Stomach (tissue), 4 donors: ENCODE results near the gene ZNF8.

ENCODE experiments used
- CTCF ChIP-seq, 7 experiments: fragments of 450-650 bp in 4 of 7; fragments of 200-600 bp in 3 of 7; sonication (generic) in 3 of 7; IDR thresholded peaks; one replicate each; pipeline ENCODE4 v1.5.1; 2016 to 2019; ENCODE audit warnings: antibody characterized with exemption in 7 of 7, control low read depth in 2 of 7, mild to moderate bottlenecking in 1 of 7
- EP300 ChIP-seq: sonication (generic); formaldehyde crosslinking; IDR thresholded peaks from one replicate; pipeline ENCODE4 v1.6.1; 2017; ENCODE audit warnings: antibody characterized with exemption
- POLR2A ChIP-seq, 4 donors: fragments of 450-650 bp; IDR thresholded peaks; one replicate each; pipeline ENCODE4 v1.6.1; 2016; ENCODE audit warnings: antibody characterized with exemption in 4 of 4, control low read depth in 2 of 4, mild to moderate bottlenecking in 1 of 4, moderate library complexity in 1 of 4
- POLR2AphosphoS5 ChIP-seq, 3 donors: sonication (generic); formaldehyde crosslinking; IDR thresholded peaks; one replicate each; pipeline ENCODE4 v1.6.1; 2016; ENCODE audit warnings: antibody characterized with exemption in 3 of 3

- TF ChIP-seq POLR2A (IDR thresholded peaks at IDR 0.05) (no peak), CTCF (IDR thresholded peaks at IDR 0.05) (no peak), EP300 (no peak), POLR2AphosphoS5 (IDR thresholded peaks at IDR 0.05) (no peak)
Measured at GRCh38 chr19:58261600-58261967, 17.2 kb upstream of the ZNF8 start.
